Karpas-422 (cell line): ENCODE data around the gene RAB31. TPM values are rescaled to one million over a fixed set of nuclear protein-coding genes. Genes with fewer than 3 reads are reported as not detected.

ENCODE experiments used
- DNase-seq: peaks from one replicate; pipeline ENCODE4 v3.0.0-alpha.2; 2015
- H2AFZ ChIP-seq: fragments of 200-600 bp; sonication (generic); 2 replicates; pipeline ENCODE4 v1.6.1; 2014; ENCODE audit warnings: antibody characterized with exemption, low read length, mixed read lengths
- H3K27ac ChIP-seq: fragments of 200-600 bp; sonication (generic); 2 replicates; pipeline ENCODE4 v1.5.1; 2014; ENCODE audit warnings: mild to moderate bottlenecking, low read length, moderate library complexity
- H3K27me3 ChIP-seq: fragments of 200-600 bp; sonication (generic); 2 replicates; pipeline ENCODE4 v1.6.1; 2014; ENCODE audit warnings: low read length, mixed read lengths
- H3K36me3 ChIP-seq: fragments of 200-600 bp; sonication (generic); 2 replicates; pipeline ENCODE4 v1.6.1; 2014; ENCODE audit warnings: low read length, mixed read lengths; ENCODE audit not compliant: insufficient read depth
- H3K4me1 ChIP-seq: fragments of 200-600 bp; sonication (generic); 2 replicates; pipeline ENCODE4 v1.6.1; 2014; ENCODE audit warnings: mild to moderate bottlenecking, low read length, mixed read lengths
- H3K4me2 ChIP-seq: fragments of 200-600 bp; sonication (generic); 2 replicates; pipeline ENCODE4 v1.6.1; 2014; ENCODE audit warnings: low read length, low read depth, mild to moderate bottlenecking; ENCODE audit not compliant: poor library complexity, severe bottlenecking
- H3K4me3 ChIP-seq: fragments of 200-600 bp; sonication (generic); 2 replicates; pipeline ENCODE4 v1.5.1; 2014; ENCODE audit warnings: mild to moderate bottlenecking, antibody characterized with exemption, low read length, mixed read lengths
- H3K79me2 ChIP-seq: fragments of 200-600 bp; sonication (generic); 2 replicates; pipeline ENCODE4 v1.6.1; 2014; ENCODE audit warnings: mild to moderate bottlenecking, low read length, mixed read lengths
- H3K9ac ChIP-seq: fragments of 200-600 bp; sonication (generic); 2 replicates; pipeline ENCODE4 v1.6.0; 2014; ENCODE audit warnings: low read length
- H3K9me2 ChIP-seq: fragments of 200-600 bp; sonication (generic), shearing (Covaris generic); replicated peaks from 2 replicates; pipeline ENCODE4 v1.6.0; 2014; ENCODE audit warnings: mild to moderate bottlenecking, low read length, moderate library complexity; ENCODE audit not compliant: insufficient read depth
- H3K9me3 ChIP-seq: fragments of 300-700, 200-600 bp; sonication (generic); 2 replicates; pipeline ENCODE4 v1.6.1; 2014; ENCODE audit warnings: low read length, mixed read lengths
- H4K20me1 ChIP-seq: fragments of 200-600 bp; sonication (generic); 2 replicates; pipeline ENCODE4 v1.6.1; 2014; ENCODE audit warnings: mild to moderate bottlenecking, antibody characterized with exemption, low read length, low read depth; ENCODE audit not compliant: insufficient read depth
- total RNA-seq: library from RNA; depleted of rRNA; stranded (reverse); fragments of >200 nt; shearing (Covaris generic); gene quantifications from 2 replicates; pipeline ENCODE4 v1.2.3, GENCODE V29; 2014; ENCODE audit warnings: low replicate concordance

Gene RAB31
- total RNA-seq, 1 experiment from 2014 or later: not detected

DNA sequence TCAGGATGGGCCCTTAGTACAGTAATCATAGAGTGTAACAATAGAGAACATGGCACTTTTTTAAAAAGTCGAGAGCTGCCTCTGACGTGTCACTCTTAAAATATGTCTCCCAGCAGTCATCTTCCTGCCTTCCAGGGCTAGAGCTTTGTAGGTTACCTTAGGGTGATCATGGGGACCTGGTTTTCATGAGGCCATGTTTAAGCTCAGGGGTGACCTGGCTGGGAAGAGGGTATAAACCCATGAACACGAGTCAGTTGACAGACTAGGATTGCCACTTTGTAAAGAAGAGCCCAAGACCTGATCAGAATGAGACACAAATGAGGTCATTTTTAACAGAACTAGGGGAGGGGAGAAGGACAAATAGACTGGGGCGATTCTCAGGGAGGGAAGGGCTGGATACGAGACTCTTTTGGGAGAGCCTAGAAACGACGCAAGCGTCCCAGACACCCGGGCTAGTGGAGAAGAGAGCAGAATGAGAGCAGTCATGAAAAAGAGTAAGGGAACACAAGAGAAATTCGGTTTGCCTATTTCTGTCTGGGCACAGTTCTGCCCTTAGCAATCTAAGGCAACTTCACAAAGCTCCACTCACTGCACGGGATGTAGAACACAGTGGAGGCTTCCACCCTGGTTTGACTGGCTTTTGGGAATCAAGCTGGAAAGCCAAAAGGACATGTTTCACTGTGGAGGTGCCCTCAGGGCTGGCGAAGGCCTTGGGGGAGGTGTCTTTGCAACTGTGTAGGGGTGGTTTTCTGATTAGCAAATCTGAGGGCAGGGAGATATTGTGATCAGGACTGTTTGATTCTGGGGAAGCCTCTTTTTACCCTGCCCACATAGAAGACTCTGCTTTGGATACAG is 1.8 kb upstream of the RAB31 start:
- no peak for DNase-seq
- Histone ChIP-seq H3K4me3 (no peak overlapping the region), H4K20me1 (no peaks in the 10 kb centered on the region), H3K27me3 (no peaks in the 10 kb centered on the region), H3K9me2 (no peaks in the 10 kb centered on the region), H3K36me3 (no peaks in the 10 kb centered on the region), H3K4me2 (no peak overlapping the region), H3K79me2 (no peaks in the 10 kb centered on the region), H3K27ac (no peak overlapping the region), H3K4me1 (peaks cover 7% of the 10 kb centered on the region), H2AFZ (no peak overlapping the region), H3K9ac (no peak overlapping the region), H3K9me3 (no peaks in the 10 kb centered on the region)

DNA sequence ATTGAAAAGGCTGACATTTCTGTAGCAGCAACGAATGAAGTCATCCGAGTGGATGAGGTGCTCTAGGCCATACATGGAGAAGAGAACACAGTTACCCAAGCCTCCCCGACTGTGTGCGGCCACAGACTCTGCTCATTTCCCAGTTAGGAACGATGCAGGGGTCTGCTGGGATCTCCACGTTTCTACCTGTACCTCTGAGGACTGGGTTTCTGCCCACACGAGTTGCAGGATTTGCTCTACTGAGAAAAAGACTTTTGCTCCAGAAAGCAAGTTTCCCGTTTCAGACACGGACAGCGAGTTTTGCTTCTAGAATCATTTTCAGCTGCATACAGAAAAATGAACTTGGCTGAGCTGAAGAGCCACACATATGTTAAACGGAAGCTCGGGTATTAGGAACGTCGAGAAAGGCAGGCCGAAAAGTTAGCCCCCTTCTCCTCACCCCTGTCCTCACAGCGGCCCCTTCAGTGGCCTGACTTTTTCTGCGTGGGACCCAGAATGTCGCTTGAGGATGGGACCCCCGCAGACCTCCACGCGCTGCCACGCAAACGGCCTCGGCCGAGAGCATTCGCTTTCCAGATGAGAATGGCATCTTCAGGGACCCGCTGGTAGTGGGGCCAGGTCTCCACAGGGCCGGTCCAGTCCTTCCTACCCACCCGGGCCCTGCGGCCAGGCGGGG is 582 bp upstream of the RAB31 start:
- Histone ChIP-seq H3K36me3 (no peaks in the 10 kb centered on the region), H3K27me3 (no peaks in the 10 kb centered on the region), H3K9ac (no peak overlapping the region), H3K9me3 (no peaks in the 10 kb centered on the region), H3K4me3 (no peak overlapping the region), H4K20me1 (no peaks in the 10 kb centered on the region), H3K9me2 (no peaks in the 10 kb centered on the region), H3K4me2 (no peak overlapping the region), H3K4me1 (no peaks in the 10 kb centered on the region), H3K79me2 (no peaks in the 10 kb centered on the region), H2AFZ (no peak overlapping the region), H3K27ac (no peak overlapping the region)
- DNase-seq: no peak

DNA sequence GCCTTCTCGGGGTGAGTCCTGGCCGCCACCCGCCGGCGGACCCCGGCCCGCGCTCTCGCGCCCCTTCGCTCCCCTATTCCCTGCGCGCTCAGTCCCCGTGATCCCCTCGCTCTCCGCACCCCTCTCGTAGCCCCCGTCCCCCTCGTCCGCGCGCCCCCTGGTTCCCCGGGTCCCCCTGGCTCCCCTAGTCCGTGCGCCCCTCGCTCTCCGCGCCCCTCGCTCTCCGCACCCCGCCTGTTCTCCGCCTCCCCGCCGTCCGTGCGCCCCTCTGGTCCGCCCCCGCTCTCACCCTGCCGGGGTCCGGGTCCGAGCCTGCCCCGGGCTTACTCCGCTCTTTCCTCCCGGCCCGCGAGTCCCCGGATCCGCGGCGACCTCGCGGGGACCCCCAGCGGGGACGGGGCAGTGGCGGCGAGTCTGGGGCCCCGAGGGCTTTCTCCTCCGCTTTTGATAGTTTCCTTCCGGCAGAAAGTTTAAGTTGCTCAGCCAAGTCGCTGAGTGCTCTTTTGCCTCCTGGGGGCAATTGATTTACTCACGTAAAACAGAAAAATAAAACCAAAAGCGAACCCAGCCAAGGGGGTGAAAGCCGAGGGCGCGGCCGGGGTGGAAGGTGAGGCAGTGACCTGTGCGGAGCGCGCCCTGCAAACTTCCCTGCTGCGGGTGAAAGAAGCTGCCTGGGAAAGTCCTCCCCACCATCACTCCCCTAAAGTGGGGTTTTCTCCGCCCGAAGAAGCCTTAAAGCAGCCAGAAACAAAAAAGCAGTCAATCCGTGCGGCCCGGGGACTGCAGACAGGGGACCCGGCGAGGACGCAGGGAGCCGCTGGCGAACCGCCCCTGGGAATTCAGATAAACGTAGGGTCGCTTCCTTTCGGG is 568 bp downstream of the RAB31 start:
- H3K9ac ChIP-seq: no peak overlapping the region
- H3K4me1 ChIP-seq: no peaks in the 10 kb centered on the region
- no peak overlapping the region for H3K4me3 ChIP-seq
- no peaks in the 10 kb centered on the region for H3K36me3 ChIP-seq
- no peaks in the 10 kb centered on the region for H3K9me3 ChIP-seq
- no peaks in the 10 kb centered on the region for H4K20me1 ChIP-seq
- H2AFZ ChIP-seq: no peak overlapping the region
- no peaks in the 10 kb centered on the region for H3K79me2 ChIP-seq
- H3K27ac ChIP-seq: no peak overlapping the region
- DNase-seq: no peak
- H3K27me3 ChIP-seq: no peaks in the 10 kb centered on the region
- H3K4me2 ChIP-seq: no peak overlapping the region
- no peaks in the 10 kb centered on the region for H3K9me2 ChIP-seq

DNA sequence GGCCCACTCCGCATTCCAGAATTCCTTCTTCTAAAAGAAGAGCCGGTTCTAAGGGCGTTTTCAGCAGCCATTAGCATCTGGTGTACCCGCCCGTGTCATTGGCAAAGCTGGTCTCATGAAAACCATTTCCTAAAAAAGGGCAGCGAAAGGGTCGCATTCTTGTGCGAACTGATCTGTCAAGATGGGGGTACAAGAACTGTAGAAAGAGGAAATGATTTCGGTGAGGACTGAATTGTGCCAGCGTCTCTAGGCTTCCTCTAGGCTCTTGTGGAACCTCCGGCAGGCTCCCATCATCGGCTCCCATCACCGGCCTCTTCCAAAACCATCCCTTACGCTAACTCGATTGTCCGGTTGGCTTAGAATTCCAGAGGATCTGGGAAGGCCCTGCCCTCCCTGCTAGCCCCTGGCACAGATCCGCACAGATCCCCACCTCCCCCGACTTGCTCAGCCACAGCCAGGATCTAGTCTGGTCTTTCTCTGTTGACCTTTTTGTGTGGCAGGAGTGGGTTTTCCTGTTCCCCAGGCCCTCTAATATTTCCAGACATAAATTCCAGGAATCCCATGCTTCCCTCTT is 1.3 kb downstream of the RAB31 start:
- H2AFZ ChIP-seq: no peak overlapping the region
- no peaks in the 10 kb centered on the region for H3K4me1 ChIP-seq
- H3K36me3 ChIP-seq: no peaks in the 10 kb centered on the region
- no peak overlapping the region for H3K9ac ChIP-seq
- DNase-seq: no peak
- H3K9me3 ChIP-seq: no peaks in the 10 kb centered on the region
- H3K27me3 ChIP-seq: no peaks in the 10 kb centered on the region
- no peaks in the 10 kb centered on the region for H3K79me2 ChIP-seq
- H3K27ac ChIP-seq: no peak overlapping the region
- H3K9me2 ChIP-seq: no peaks in the 10 kb centered on the region
- H3K4me2 ChIP-seq: no peak overlapping the region
- no peaks in the 10 kb centered on the region for H4K20me1 ChIP-seq
- no peak overlapping the region for H3K4me3 ChIP-seq

DNA sequence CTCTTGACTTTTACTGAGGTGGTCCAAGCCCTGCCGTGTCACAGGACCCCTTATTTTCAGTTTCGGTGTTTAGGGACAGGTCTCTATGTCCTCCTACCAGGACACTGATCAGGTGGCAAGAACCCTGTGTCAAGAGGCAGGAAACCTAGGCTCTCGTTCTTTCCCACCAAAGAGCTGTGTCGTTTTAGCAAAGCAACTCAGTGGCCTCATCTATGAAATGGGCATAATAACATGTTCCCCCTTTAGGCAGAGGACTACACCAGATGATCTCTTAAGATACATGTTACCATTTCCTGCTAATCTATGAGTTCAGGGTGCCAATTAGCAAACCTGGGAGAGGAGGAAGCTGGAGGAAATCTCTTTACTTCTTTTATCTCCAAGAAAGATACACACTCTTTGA is 1.9 kb downstream of the RAB31 start:
- H3K27ac ChIP-seq: no peak overlapping the region
- no peak for DNase-seq
- no peak overlapping the region for H2AFZ ChIP-seq
- H3K9me3 ChIP-seq: no peaks in the 10 kb centered on the region
- no peak overlapping the region for H3K4me2 ChIP-seq
- H3K4me1 ChIP-seq: no peaks in the 10 kb centered on the region
- H3K36me3 ChIP-seq: no peaks in the 10 kb centered on the region
- H3K9me2 ChIP-seq: no peaks in the 10 kb centered on the region
- H4K20me1 ChIP-seq: no peaks in the 10 kb centered on the region
- no peak overlapping the region for H3K9ac ChIP-seq
- H3K4me3 ChIP-seq: no peak overlapping the region
- H3K27me3 ChIP-seq: no peaks in the 10 kb centered on the region
- no peaks in the 10 kb centered on the region for H3K79me2 ChIP-seq

DNA sequence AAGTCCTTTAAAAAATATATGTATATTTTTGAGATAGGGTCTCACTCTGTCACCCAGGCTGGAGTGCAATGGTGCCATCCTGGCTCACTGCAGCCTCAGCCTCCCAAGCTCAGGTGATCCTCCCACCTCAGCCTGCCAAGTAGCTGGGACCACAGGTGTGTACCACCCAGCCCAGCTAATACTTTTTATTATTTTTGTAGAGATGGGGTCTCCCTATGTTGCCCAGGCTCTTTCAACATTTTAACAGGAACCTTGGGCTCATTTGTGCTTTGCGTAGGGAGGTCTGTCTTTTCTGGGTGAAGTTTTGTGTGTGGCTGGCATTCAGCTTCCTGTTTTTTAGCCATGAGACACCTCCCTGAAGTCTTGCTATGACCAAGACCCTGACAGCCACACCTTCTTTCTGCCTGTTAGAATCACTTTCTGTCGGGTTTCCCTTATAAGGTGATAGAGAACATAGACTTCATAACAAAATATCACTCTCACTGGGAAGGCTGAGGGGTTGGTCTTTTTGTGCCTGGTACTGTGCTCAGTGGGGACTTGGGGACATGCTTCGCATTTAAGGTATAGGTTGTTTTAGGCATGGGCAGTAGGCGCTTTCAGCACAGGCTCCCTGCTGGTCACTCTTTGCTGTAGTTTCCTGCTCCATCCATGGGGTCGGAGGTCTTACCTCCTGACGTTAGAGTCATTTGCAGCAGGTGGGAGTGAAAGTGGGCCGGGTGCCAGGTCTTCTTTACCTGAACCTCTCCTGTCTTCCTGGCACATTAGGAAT is 3.4 kb downstream of the RAB31 start:
- H4K20me1 ChIP-seq: no peaks in the 10 kb centered on the region
- H3K9ac ChIP-seq: no peak overlapping the region
- no peak overlapping the region for H3K27ac ChIP-seq
- H3K9me2 ChIP-seq: no peaks in the 10 kb centered on the region
- H3K36me3 ChIP-seq: no peaks in the 10 kb centered on the region
- H3K79me2 ChIP-seq: no peaks in the 10 kb centered on the region
- no peak overlapping the region for H3K4me2 ChIP-seq
- H2AFZ ChIP-seq: no peak overlapping the region
- H3K4me3 ChIP-seq: no peak overlapping the region
- H3K4me1 ChIP-seq: no peaks in the 10 kb centered on the region
- no peak for DNase-seq
- H3K27me3 ChIP-seq: no peaks in the 10 kb centered on the region
- H3K9me3 ChIP-seq: no peaks in the 10 kb centered on the region

DNA sequence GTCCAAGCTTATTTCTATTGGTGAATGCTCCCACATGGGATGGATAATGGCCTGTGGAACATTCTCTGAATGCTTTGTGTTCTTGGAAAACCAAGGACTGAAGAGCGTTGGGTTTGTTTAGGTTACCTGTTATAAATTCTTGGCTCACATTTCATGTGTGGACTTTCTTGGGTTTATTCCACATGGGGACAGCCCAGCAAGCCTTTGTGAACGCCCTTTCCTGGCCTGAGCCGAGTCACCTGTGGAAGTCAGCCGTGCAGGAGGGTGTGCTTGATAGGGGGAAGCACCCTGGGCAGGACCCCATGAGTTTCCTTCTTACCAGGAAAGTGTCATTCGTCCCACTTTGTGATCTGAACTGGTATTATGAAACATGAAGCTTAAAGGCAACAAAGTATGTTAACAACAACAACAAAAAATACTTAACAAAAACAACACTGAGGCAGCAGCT is 4.1 kb downstream of the RAB31 start:
- H4K20me1 ChIP-seq: no peaks in the 10 kb centered on the region
- no peaks in the 10 kb centered on the region for H3K9me2 ChIP-seq
- no peak overlapping the region for H3K27ac ChIP-seq
- no peaks in the 10 kb centered on the region for H3K36me3 ChIP-seq
- no peaks in the 10 kb centered on the region for H3K9me3 ChIP-seq
- H2AFZ ChIP-seq: no peak overlapping the region
- no peak overlapping the region for H3K9ac ChIP-seq
- H3K79me2 ChIP-seq: no peaks in the 10 kb centered on the region
- DNase-seq: no peak
- H3K4me1 ChIP-seq: no peaks in the 10 kb centered on the region
- H3K27me3 ChIP-seq: no peaks in the 10 kb centered on the region
- no peak overlapping the region for H3K4me3 ChIP-seq
- H3K4me2 ChIP-seq: no peak overlapping the region
